Astrocyte (in vitro differentiated cells and primary cell): ENCODE measurements around the gene CELA3B.
"Not testable (repeated sequence)": the region's sequence is repeated elsewhere in the genome, so short reads cannot be mapped to it uniquely, and the experiment has no call there.

Experiments
- CTCF ChIP-seq: IDR thresholded peaks from 2 replicates; pipeline ENCODE4 v1.5.1; 2011; ENCODE audit warnings: low read depth, mild to moderate bottlenecking, inconsistent platforms, low read length, moderate library complexity; ENCODE audit not compliant: insufficient read depth
- EZH2 ChIP-seq: IDR thresholded peaks from 2 replicates; pipeline ENCODE4 v1.6.1; 2012; ENCODE audit warnings: mild to moderate bottlenecking, low read length, inconsistent platforms; ENCODE audit not compliant: insufficient read depth

GRCh38 chr1:21974699-21975098 is 2.1 kb upstream of the CELA3B start:
- not testable (repeated sequence) for TF ChIP-seq CTCF, EZH2
